ENCODE data around the gene CACNA1B.
A peak's percentile ranks its signal among the peaks of the same experiment; 100 is the strongest.

CACNA1B gene

GRCh38 chr9:137917795-137918194, 40.2 kb downstream of the CACNA1B start:
- no peak for DNase-seq (ENCODE audit: low read depth in 2 of 2)
- no peak for TF ChIP-seq CTCF (IDR thresholded peaks at IDR 0.05; ENCODE audit: low read depth, low read length)
- no peak overlapping the region for H3K4me3 ChIP-seq (replicated peaks in 1 of 2; ENCODE audit: low read depth in 2 of 2, low read length in 2 of 2)

- TF ChIP-seq CTCF (IDR thresholded peaks at IDR 0.05; ENCODE audit: low read depth, low read length): no peak
- DNase-seq (ENCODE audit: low read depth in 2 of 2): peak in 1 of 2 donors; percentile 2
- no peak overlapping the region for H3K4me3 ChIP-seq (replicated peaks in 1 of 2; ENCODE audit: low read depth in 2 of 2, low read length in 2 of 2)
Observed at GRCh38 chr9:137918331-137919094, 40.9 kb downstream of the CACNA1B start.

GRCh38 chr9:137919095-137919465, 41.5 kb downstream of the CACNA1B start:
- H3K4me3 ChIP-seq (replicated peaks in 1 of 2; ENCODE audit: low read depth in 2 of 2, low read length in 2 of 2): no peak overlapping the region
- no peak for DNase-seq (ENCODE audit: low read depth in 2 of 2)
- no peak for TF ChIP-seq CTCF (IDR thresholded peaks at IDR 0.05; ENCODE audit: low read depth, low read length)

GRCh38 chr9:137919649-137920141, 42.1 kb downstream of the CACNA1B start:
- DNase-seq (ENCODE audit: low read depth in 2 of 2): no peak
- no peak overlapping the region for H3K4me3 ChIP-seq (replicated peaks in 1 of 2; ENCODE audit: low read depth in 2 of 2, low read length in 2 of 2)
- TF ChIP-seq CTCF (IDR thresholded peaks at IDR 0.05; ENCODE audit: low read depth, low read length): no peak

- TF ChIP-seq CTCF (IDR thresholded peaks at IDR 0.05; ENCODE audit: low read depth, low read length): no peak
- no peak for DNase-seq (ENCODE audit: low read depth in 2 of 2)
- no peak overlapping the region for H3K4me3 ChIP-seq (replicated peaks in 1 of 2; ENCODE audit: low read depth in 2 of 2, low read length in 2 of 2)
Observed at GRCh38 chr9:137920753-137921152, 43.2 kb downstream of the CACNA1B start.

GRCh38 chr9:137924169-137924568, 46.6 kb downstream of the CACNA1B start:
- DNase-seq (ENCODE audit: low read depth in 2 of 2): no peak
- no peak overlapping the region for H3K4me3 ChIP-seq (replicated peaks in 1 of 2; ENCODE audit: low read depth in 2 of 2, low read length in 2 of 2)
- no peak for TF ChIP-seq CTCF (IDR thresholded peaks at IDR 0.05; ENCODE audit: low read depth, low read length)
